HCT116 (cell line): ENCODE measurements around the gene NCKAP5. TPM values are rescaled to one million over a fixed set of nuclear protein-coding genes. Genes with fewer than 3 reads are reported as not detected.

Experiments used
- ATAC-seq: fragments of 200-7000 bp; cut with Tn5 transposase; 2 replicates; pipeline ENCODE4 v1.9.1; 2020; ENCODE audit warnings: mild to moderate bottlenecking, moderate library complexity
- BruUV-seq: library from RNA; stranded (reverse); fragments of 400-500 nt; replicated peaks from 2 replicates; lab custom pipeline; 2021; lab: Mats Ljungman, UMichigan
- CTCF ChIA-PET: fragments of 300-600 bp; sonication (Branson Sonifier 250); formaldehyde crosslinking; loops from one replicate; lab custom pipeline; 2021; ENCODE audit warnings: antibody characterized with exemption; lab: Charles Lee
- POLR2A ChIA-PET: fragments of 300-600, 350-600 bp; sonication (Branson Sonifier 250); formaldehyde crosslinking; loops from one replicate; lab custom pipeline; 2021; ENCODE audit warnings: antibody characterized with exemption; lab: Charles Lee
- RAD21 ChIA-PET, 2 experiments: fragments of 300-600 bp; sonication (Branson Sonifier 250); formaldehyde crosslinking; loops; one replicate each; lab custom pipeline; 2023; ENCODE audit warnings: low total read pairs in 2 of 2; ENCODE audit not compliant: uncharacterized antibody in 2 of 2, unreplicated experiment in 2 of 2, low non-redundant PET in 1 of 2; lab: Charles Lee
- DNase-seq: peaks from one replicate; pipeline ENCODE4 v3.0.0-alpha.2; 2010; ENCODE audit warnings: low read depth, low spot score
- H2AFZ ChIP-seq: fragments of 200-600 bp; shearing (Covaris generic), sonication (generic); 2 replicates; pipeline ENCODE4 v1.6.1; 2017; ENCODE audit warnings: low read depth, mixed run types, mixed read lengths, antibody characterized with exemption, low read length; ENCODE audit not compliant: poor library complexity, severe bottlenecking
- H3K27ac ChIP-seq: 2 replicates; pipeline ENCODE4 v1.5.1; 2012; ENCODE audit warnings: low read depth, low read length
- H3K27me3 ChIP-seq: fragments of 200-600 bp; sonication (generic); 2 replicates; pipeline ENCODE4 v1.6.1; 2016; ENCODE audit warnings: mixed run types, low read length, mixed read lengths; ENCODE audit not compliant: insufficient read depth
- H3K36me3 ChIP-seq, 2 experiments: fragments of 200-500 bp in 1 of 2; fragments of 200-600 bp in 1 of 2; sonication (Bioruptor generic) in 1 of 2; sonication (generic) in 1 of 2; 2 replicates each; pipeline versions ENCODE4 v1.5.1 to v1.6.1; 2014 to 2016; ENCODE audit warnings: low read length in 2 of 2, inconsistent platforms in 1 of 2, mixed read lengths in 1 of 2, mixed run types in 1 of 2; ENCODE audit not compliant: insufficient read depth in 2 of 2, control insufficient read depth in 1 of 2
- H3K4me1 ChIP-seq, 2 experiments: fragments of 200-600 bp in 1 of 2; sonication (generic) in 1 of 2; 2 replicates each; pipeline versions ENCODE4 v1.5.1 to v1.6.1; 2012 to 2017; ENCODE audit warnings: low read length in 2 of 2, inconsistent platforms in 1 of 2, mild to moderate bottlenecking in 1 of 2, mixed read lengths in 1 of 2, mixed run types in 1 of 2, moderate library complexity in 1 of 2; ENCODE audit not compliant: insufficient read depth in 2 of 2, control insufficient read depth in 1 of 2
- H3K4me2 ChIP-seq: fragments of 200-600 bp; sonication (generic); 2 replicates; pipeline ENCODE4 v1.6.1; 2017; ENCODE audit warnings: mixed run types, low read length, mixed read lengths
- H3K4me3 ChIP-seq, 2 experiments: fragments of 200-600 bp in 1 of 2; sonication (generic) in 1 of 2; replicated peaks in 1 of 2; 2 replicates each; pipeline ENCODE4 v1.5.1; 2011 to 2016; ENCODE audit warnings: low read length in 2 of 2, control low read depth in 1 of 2, low read depth in 1 of 2, mild to moderate bottlenecking in 1 of 2, mixed read lengths in 1 of 2, mixed run types in 1 of 2
- H3K79me2 ChIP-seq: fragments of 200-600 bp; sonication (generic); 2 replicates; pipeline ENCODE4 v1.6.1; 2017; ENCODE audit warnings: mild to moderate bottlenecking, mixed run types, low read length, moderate library complexity, mixed read lengths; ENCODE audit not compliant: insufficient read depth
- H3K9ac ChIP-seq: fragments of 200-600 bp; sonication (generic); 2 replicates; pipeline ENCODE4 v1.6.1; 2016; ENCODE audit warnings: low read length, mixed read lengths
- H3K9me2 ChIP-seq: fragments of 200-600 bp; sonication (generic), shearing (Covaris generic); 2 replicates; pipeline ENCODE4 v1.6.1; 2017; ENCODE audit warnings: mixed run types, mild to moderate bottlenecking, moderate library complexity; ENCODE audit not compliant: insufficient read depth
- H3K9me3 ChIP-seq, 2 experiments: fragments of 200-500 bp in 1 of 2; fragments of 200-600 bp in 1 of 2; sonication (Bioruptor generic) in 1 of 2; sonication (generic) in 1 of 2; 2 replicates each; pipeline ENCODE4 v1.6.1; 2014 to 2017; ENCODE audit warnings: low read length in 2 of 2, mixed read lengths in 2 of 2, inconsistent platforms in 1 of 2, low read depth in 1 of 2, mild to moderate bottlenecking in 1 of 2, mixed run types in 1 of 2, moderate library complexity in 1 of 2; ENCODE audit not compliant: control insufficient read depth in 1 of 2, insufficient read depth in 1 of 2
- H4K20me1 ChIP-seq: fragments of 200-600 bp; sonication (generic), shearing (Covaris generic); 2 replicates; pipeline ENCODE4 v1.6.1; 2017; ENCODE audit warnings: mixed run types, mild to moderate bottlenecking, moderate library complexity; ENCODE audit not compliant: insufficient read depth
- CBX3 ChIP-seq: IDR thresholded peaks from 2 replicates; pipeline ENCODE4 v1.6.1; 2012; ENCODE audit warnings: low read depth
- CEBPB ChIP-seq: IDR thresholded peaks from 2 replicates; pipeline ENCODE4 v1.6.1; 2012; ENCODE audit warnings: low read depth
- CTCF ChIP-seq, 3 experiments: fragments of 200-600 bp in 1 of 3; sonication (generic) in 1 of 3; IDR thresholded peaks in 2 of 3; conservative IDR thresholded peaks in 1 of 3; 2 replicates each; pipeline ENCODE4 v1.5.1; 2012 to 2017; ENCODE audit warnings: low read depth in 2 of 3, low read length in 2 of 3, antibody characterized with exemption in 1 of 3, borderline replicate concordance in 1 of 3, control low read depth in 1 of 3, mild to moderate bottlenecking in 1 of 3, mixed read lengths in 1 of 3, mixed run types in 1 of 3, moderate library complexity in 1 of 3; ENCODE audit not compliant: insufficient read depth in 1 of 3
- ELF1 ChIP-seq: IDR thresholded peaks from 2 replicates; pipeline ENCODE4 v1.6.1; 2012; ENCODE audit warnings: low read depth, borderline replicate concordance
- EZH2 ChIP-seq: fragments of 200-600 bp; sonication (generic); IDR thresholded peaks from 2 replicates; pipeline ENCODE4 v1.6.1; 2017; ENCODE audit warnings: antibody characterized with exemption, mixed run types
- EZH2phosphoT487 ChIP-seq: fragments of 200-600 bp; IDR thresholded peaks from 2 replicates; pipeline ENCODE4 v1.6.1; 2018; ENCODE audit warnings: antibody characterized with exemption, borderline replicate concordance
- FOSL1 ChIP-seq: IDR thresholded peaks from 2 replicates; pipeline ENCODE4 v1.6.1; 2012; ENCODE audit warnings: low read depth
- MAX ChIP-seq: IDR thresholded peaks from 2 replicates; pipeline ENCODE4 v1.6.1; 2012
- POLR2AphosphoS5 ChIP-seq: IDR thresholded peaks from 2 replicates; pipeline ENCODE4 v1.6.1; 2011; ENCODE audit warnings: mild to moderate bottlenecking, low read depth, low read length, moderate library complexity
- REST ChIP-seq: IDR thresholded peaks from 2 replicates; pipeline ENCODE4 v1.6.1; 2012; ENCODE audit warnings: low read depth
- SP1 ChIP-seq: IDR thresholded peaks from 2 replicates; pipeline ENCODE4 v1.6.1; 2012; ENCODE audit warnings: low read depth
- SRF ChIP-seq: IDR thresholded peaks from 2 replicates; pipeline ENCODE4 v1.6.1; 2012; ENCODE audit warnings: low read depth
- YY1 ChIP-seq: IDR thresholded peaks from 2 replicates; pipeline ENCODE4 v1.6.1; 2011; ENCODE audit warnings: low read length, low read depth, moderate library complexity, mild to moderate bottlenecking; ENCODE audit not compliant: insufficient replicate concordance; ENCODE audit errors: extremely low read depth
- intact Hi-C: fragments of 100-400 bp; cut with micrococcal nuclease; formaldehyde crosslinking; loops from 2 replicates; pipeline ENCODE4 v1.10.0; 2022
- total RNA-seq: library from RNA; stranded (reverse); gene quantifications from one replicate; pipeline ENCODE4 v1.2.1, GENCODE V29; 2021; ENCODE audit not compliant: unreplicated experiment

Gene NCKAP5
- total RNA-seq, 1 experiment from 2014 or later: 0.30 TPM

- ChIA-PET POLR2A (no interaction called here), RAD21 (no interaction called here), CTCF (no interaction called here)
- no peak overlapping the region for H2AFZ ChIP-seq
- H3K4me2 ChIP-seq: no peak overlapping the region
- no peaks in the 10 kb centered on the region for H3K9me3 ChIP-seq
- no peaks in the 10 kb centered on the region for H3K79me2 ChIP-seq
- H3K4me1 ChIP-seq: no peaks in the 10 kb centered on the region
- H3K27ac ChIP-seq: no peak overlapping the region
- intact Hi-C loops: no loop called here
- no peaks in the 10 kb centered on the region for H3K36me3 ChIP-seq
- no peaks in the 10 kb centered on the region for H3K27me3 ChIP-seq
- H3K4me3 ChIP-seq: no peak overlapping the region
- H3K9ac ChIP-seq: no peak overlapping the region
- no peak for DNase-seq
- no peaks in the 10 kb centered on the region for H4K20me1 ChIP-seq
- H3K9me2 ChIP-seq: no peaks in the 10 kb centered on the region
- no TSS peak for BruUV-seq
- ATAC-seq: no peak
- no peak for TF ChIP-seq CEBPB
- TF ChIP-seq FOSL1: no peak
Measured at GRCh38 chr2:133232556-133232955, 335.7 kb downstream of the NCKAP5 start.

- BruUV-seq: no TSS peak
- Histone ChIP-seq H3K79me2 (no peaks in the 10 kb centered on the region), H4K20me1 (no peaks in the 10 kb centered on the region), H3K9ac (no peak overlapping the region), H3K4me1 (no peaks in the 10 kb centered on the region), H3K4me3 (no peak overlapping the region), H3K9me3 (no peaks in the 10 kb centered on the region), H3K27ac (no peak overlapping the region), H3K4me2 (no peak overlapping the region), H3K36me3 (no peaks in the 10 kb centered on the region), H3K27me3 (no peaks in the 10 kb centered on the region), H3K9me2 (no peaks in the 10 kb centered on the region), H2AFZ (no peak overlapping the region)
- ChIA-PET CTCF (no interaction called here), RAD21 (no interaction called here), POLR2A (no interaction called here)
- intact Hi-C loops: no loop called here
- ATAC-seq (no peak), DNase-seq (no peak)
- TF ChIP-seq ELF1 (no peak), MAX (no peak), POLR2AphosphoS5 (no peak), EZH2 (no peak), EZH2phosphoT487 (no peak), YY1 (no peak), CBX3 (no peak), REST (no peak), SRF (no peak), FOSL1 (no peak), SP1 (no peak), CTCF (IDR thresholded peaks at IDR 0.05 in 2 of 3, conservative IDR thresholded peaks at IDR 0.05 in 1 of 3; ENCODE audit: borderline replicate concordance in 1 of 3, insufficient read depth in 1 of 3, low read depth in 2 of 3, low read length in 2 of 3) (no peak)
Measured at GRCh38 chr2:133231264-133231663, 337.0 kb downstream of the NCKAP5 start.
